Gastrocnemius medialis (tissue), 4 donors: ENCODE data around the gene TMEM220.

Source experiments
- POLR2A ChIP-seq, 2 donors: fragments of 450-650 bp; IDR thresholded peaks; one replicate each; pipeline ENCODE4 v1.6.1; 2017; ENCODE audit warnings: antibody characterized with exemption in 2 of 2, mild to moderate bottlenecking in 2 of 2, moderate library complexity in 2 of 2
- TF ChIP-seq, protein P1 (sequence below), 5 experiments: fragments of 450-650 bp in 3 of 5; fragments of 200-600 bp in 2 of 5; sonication (generic) in 2 of 5; IDR thresholded peaks in 4 of 5; conservative IDR thresholded peaks in 1 of 5; 1 replicate in 4 of 5; 2 replicates in 1 of 5; pipeline ENCODE4 v1.5.1; 2016 to 2019; ENCODE audit warnings: antibody characterized with exemption in 5 of 5, mild to moderate bottlenecking in 3 of 5, moderate library complexity in 3 of 5

DNA sequence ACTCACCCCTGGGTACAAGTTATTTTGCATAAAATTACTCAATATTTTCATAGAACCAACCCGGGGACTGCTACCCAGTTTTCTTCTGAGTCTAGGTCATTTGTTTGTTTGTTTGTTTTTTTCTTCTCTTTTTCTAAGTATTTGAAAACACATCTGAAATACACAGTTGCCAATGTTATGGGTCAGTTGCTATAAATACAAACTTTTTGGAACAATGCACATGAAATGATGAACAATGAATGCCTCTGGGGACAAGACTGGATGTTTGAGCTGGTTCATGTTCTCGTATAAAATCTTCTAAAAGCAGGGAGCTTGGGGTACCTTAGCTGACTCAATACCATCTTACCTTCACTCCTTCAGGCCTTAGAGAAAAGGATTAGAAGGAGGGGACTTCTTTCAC lies 43.6 kb upstream of the TMEM220 start:
- TF ChIP-seq, protein P1, sequence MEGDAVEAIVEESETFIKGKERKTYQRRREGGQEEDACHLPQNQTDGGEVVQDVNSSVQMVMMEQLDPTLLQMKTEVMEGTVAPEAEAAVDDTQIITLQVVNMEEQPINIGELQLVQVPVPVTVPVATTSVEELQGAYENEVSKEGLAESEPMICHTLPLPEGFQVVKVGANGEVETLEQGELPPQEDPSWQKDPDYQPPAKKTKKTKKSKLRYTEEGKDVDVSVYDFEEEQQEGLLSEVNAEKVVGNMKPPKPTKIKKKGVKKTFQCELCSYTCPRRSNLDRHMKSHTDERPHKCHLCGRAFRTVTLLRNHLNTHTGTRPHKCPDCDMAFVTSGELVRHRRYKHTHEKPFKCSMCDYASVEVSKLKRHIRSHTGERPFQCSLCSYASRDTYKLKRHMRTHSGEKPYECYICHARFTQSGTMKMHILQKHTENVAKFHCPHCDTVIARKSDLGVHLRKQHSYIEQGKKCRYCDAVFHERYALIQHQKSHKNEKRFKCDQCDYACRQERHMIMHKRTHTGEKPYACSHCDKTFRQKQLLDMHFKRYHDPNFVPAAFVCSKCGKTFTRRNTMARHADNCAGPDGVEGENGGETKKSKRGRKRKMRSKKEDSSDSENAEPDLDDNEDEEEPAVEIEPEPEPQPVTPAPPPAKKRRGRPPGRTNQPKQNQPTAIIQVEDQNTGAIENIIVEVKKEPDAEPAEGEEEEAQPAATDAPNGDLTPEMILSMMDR (IDR thresholded peaks at IDR 0.05 in 4 of 5, conservative IDR thresholded peaks at IDR 0.05 in 1 of 5) = no peak
- no peak for TF ChIP-seq POLR2A (IDR thresholded peaks at IDR 0.05)
